ENCODE measurements around the gene LRBA.

GRCh38 chr4:150423503-150423902, 591.6 kb downstream of the LRBA start:
- TF ChIP-seq CTCF (IDR thresholded peaks at IDR 0.05): no peak
- TF ChIP-seq POLR2AphosphoS5 (IDR thresholded peaks at IDR 0.05): no peak
